Neutrophil (primary cell): ENCODE data around the gene UROD.
A peak's percentile ranks its signal among the peaks of the same experiment; 100 is the strongest.
"Not testable (repeated sequence)": the region's sequence is repeated elsewhere in the genome, so short reads cannot be mapped to it uniquely, and the experiment has no call there.

Source experiments
- H3K27ac ChIP-seq: fragments of 200-600 bp; sonication (generic); 2 replicates; pipeline ENCODE4 v1.5.1; 2016; ENCODE audit warnings: mild to moderate bottlenecking, moderate library complexity
- H3K27me3 ChIP-seq: fragments of 200-600 bp; sonication (generic); 2 replicates; pipeline ENCODE4 v1.6.0; 2016; ENCODE audit warnings: mild to moderate bottlenecking
- H3K36me3 ChIP-seq: fragments of 200-600 bp; sonication (generic); 2 replicates; pipeline ENCODE4 v1.5.1; 2017
- H3K4me1 ChIP-seq, 2 experiments: fragments of 200-600 bp in 1 of 2; sonication (generic) in 1 of 2; 1 replicate in 1 of 2; 2 replicates in 1 of 2; pipeline versions ENCODE4 v1.5.1 to v1.6.1; 2013 to 2016; ENCODE audit warnings: low read depth in 1 of 2, low read length in 1 of 2, mild to moderate bottlenecking in 1 of 2, moderate library complexity in 1 of 2; ENCODE audit not compliant: control insufficient read depth in 1 of 2, insufficient read depth in 1 of 2
- H3K4me3 ChIP-seq, 2 experiments: fragments of 200-600 bp in 1 of 2; sonication (generic) in 1 of 2; 1 replicate in 1 of 2; 2 replicates in 1 of 2; pipeline ENCODE4 v1.5.1; 2013 to 2016; ENCODE audit warnings: low read depth in 1 of 2, low read length in 1 of 2, mild to moderate bottlenecking in 1 of 2, moderate library complexity in 1 of 2
- H3K9me3 ChIP-seq: fragments of 200-600 bp; sonication (generic); 2 replicates; pipeline ENCODE4 v1.5.1; 2016
- CTCF ChIP-seq: fragments of 200-600 bp; sonication (generic); IDR thresholded peaks from 2 replicates; pipeline ENCODE4 v1.5.1; 2016; ENCODE audit warnings: antibody characterized with exemption

The UROD gene

GRCh38 chr1:44995467-44996238, 16.4 kb upstream of the UROD start:
- Histone ChIP-seq H3K27ac (no peak overlapping the region), H3K4me1 (peaks cover 0 to under 1% of the 10 kb centered on the region in 2 experiments), H3K4me3 (no peak overlapping the region), H3K27me3 (no peaks in the 10 kb centered on the region), H3K9me3 (no peaks in the 10 kb centered on the region), H3K36me3 (no peaks in the 10 kb centered on the region)
- no peak for TF ChIP-seq CTCF

GRCh38 chr1:44999232-44999631, 12.8 kb upstream of the UROD start:
- Histone ChIP-seq H3K4me3 (no peak overlapping the region), H3K4me1 (peaks cover 5 to 6% of the 10 kb centered on the region in 2 experiments), H3K27me3 (no peaks in the 10 kb centered on the region), H3K36me3 (peaks cover 28% of the 10 kb centered on the region), H3K27ac (no peak overlapping the region), H3K9me3 (no peaks in the 10 kb centered on the region)
- TF ChIP-seq CTCF = no peak

- Histone ChIP-seq H3K4me3 (no peak overlapping the region), H3K9me3 (no peaks in the 10 kb centered on the region), H3K36me3 (peaks cover 46% of the 10 kb centered on the region), H3K4me1 (peaks cover 5 to 6% of the 10 kb centered on the region in 2 experiments), H3K27me3 (no peaks in the 10 kb centered on the region), H3K27ac (peak overlapping the region; percentile 23)
- TF ChIP-seq CTCF = no peak
Observed at GRCh38 chr1:45001011-45001481, 11.0 kb upstream of the UROD start.

GRCh38 chr1:45001576-45001975, 10.5 kb upstream of the UROD start:
- H3K27me3 ChIP-seq, H3K9me3 ChIP-seq, H3K4me3 ChIP-seq, H3K27ac ChIP-seq, H3K4me1 ChIP-seq: not testable (repeated sequence)
- peaks cover 52% of the 10 kb centered on the region for H3K36me3 ChIP-seq

GRCh38 chr1:45002650-45003645, 9.1 kb upstream of the UROD start:
- H3K27me3 ChIP-seq = no peaks in the 10 kb centered on the region
- no peak overlapping the region for H3K4me3 ChIP-seq
- no peaks in the 10 kb centered on the region for H3K9me3 ChIP-seq
- peaks cover 65% of the 10 kb centered on the region for H3K36me3 ChIP-seq
- no peak for TF ChIP-seq CTCF
- H3K4me1 ChIP-seq = peaks cover 5 to 6% of the 10 kb centered on the region in 2 experiments
- no peak overlapping the region for H3K27ac ChIP-seq
